ENCODE data around the gene CLDN4.

Gene CLDN4

DNA sequence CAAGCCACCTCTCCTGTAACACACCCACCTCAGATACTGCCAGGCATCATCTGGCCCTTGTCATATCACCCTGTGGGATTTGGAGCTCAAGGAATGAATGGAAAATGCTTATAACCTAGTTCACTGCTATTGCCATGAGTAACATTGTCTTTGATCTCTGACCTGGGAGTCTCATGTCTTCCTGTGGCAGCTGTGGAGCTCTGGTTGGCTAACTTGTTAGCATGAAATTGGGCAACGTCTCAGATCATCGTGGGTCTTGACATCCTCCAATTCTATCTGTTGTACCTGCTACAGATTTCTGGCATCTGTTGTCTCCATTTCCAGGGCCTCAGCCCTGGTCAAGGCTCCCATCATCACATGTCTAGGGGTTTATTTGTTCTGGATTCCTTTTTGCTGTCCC is 28.0 kb downstream of the CLDN4 start:
- no peaks in the 10 kb centered on the region for H3K79me2 ChIP-seq (ENCODE audit: control insufficient read depth, insufficient read depth, low read length, unreplicated experiment)
- no peaks in the 10 kb centered on the region for H3K27me3 ChIP-seq (ENCODE audit: insufficient read depth, low read length)
- no peaks in the 10 kb centered on the region for H3K36me3 ChIP-seq (ENCODE audit: insufficient read depth, low read length)
- no peak overlapping the region for H3K4me3 ChIP-seq (ENCODE audit: low read depth, low read length)
- no peak overlapping the region for H3K27ac ChIP-seq (ENCODE audit: low read depth, low read length)
- H2AFZ ChIP-seq (ENCODE audit: low read length, unreplicated experiment): no peak overlapping the region
- no peaks in the 10 kb centered on the region for H3K4me1 ChIP-seq (ENCODE audit: control insufficient read depth, insufficient read depth, low read length, unreplicated experiment)

DNA sequence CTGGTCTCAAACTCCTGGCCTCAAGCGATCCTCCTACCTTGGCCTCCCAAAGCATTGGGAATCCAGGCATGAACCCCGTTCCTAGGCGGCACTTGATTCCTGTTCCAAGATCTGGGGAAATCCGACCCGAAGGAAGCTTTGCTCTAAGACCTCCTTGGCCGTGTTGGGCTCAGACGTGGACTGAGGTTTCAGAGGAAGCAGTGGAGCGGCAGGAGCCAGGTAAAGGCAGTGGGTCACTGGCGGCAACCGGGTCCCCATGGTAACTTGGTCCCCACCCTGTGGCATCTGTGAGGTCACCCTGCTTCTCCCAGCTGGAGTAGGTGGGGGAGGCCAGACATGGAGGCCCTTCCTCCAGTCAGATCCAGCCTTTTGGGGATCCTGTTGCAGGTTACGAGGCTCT is 30.1 kb downstream of the CLDN4 start, which contains the start of gene TMEM270:
TMEM270 (plus strand) TSS at position 301 of the 400 bp plus-strand sequence; CDS start at position 337, 36 bp downstream.
- no peaks in the 10 kb centered on the region for H3K36me3 ChIP-seq (ENCODE audit: insufficient read depth, low read length)
- no peaks in the 10 kb centered on the region for H3K27me3 ChIP-seq (ENCODE audit: insufficient read depth, low read length)
- no peak within 1 kb of the TSS for H2AFZ ChIP-seq (ENCODE audit: low read length, unreplicated experiment)
- no peaks in the 10 kb centered on the region for H3K79me2 ChIP-seq (ENCODE audit: control insufficient read depth, insufficient read depth, low read length, unreplicated experiment)
- no peak within 1 kb of the TSS for H3K4me3 ChIP-seq (ENCODE audit: low read depth, low read length)
- no peaks in the 10 kb centered on the region for H3K4me1 ChIP-seq (ENCODE audit: control insufficient read depth, insufficient read depth, low read length, unreplicated experiment)
- H3K27ac ChIP-seq (ENCODE audit: low read depth, low read length): no peak within 1 kb of the TSS

DNA sequence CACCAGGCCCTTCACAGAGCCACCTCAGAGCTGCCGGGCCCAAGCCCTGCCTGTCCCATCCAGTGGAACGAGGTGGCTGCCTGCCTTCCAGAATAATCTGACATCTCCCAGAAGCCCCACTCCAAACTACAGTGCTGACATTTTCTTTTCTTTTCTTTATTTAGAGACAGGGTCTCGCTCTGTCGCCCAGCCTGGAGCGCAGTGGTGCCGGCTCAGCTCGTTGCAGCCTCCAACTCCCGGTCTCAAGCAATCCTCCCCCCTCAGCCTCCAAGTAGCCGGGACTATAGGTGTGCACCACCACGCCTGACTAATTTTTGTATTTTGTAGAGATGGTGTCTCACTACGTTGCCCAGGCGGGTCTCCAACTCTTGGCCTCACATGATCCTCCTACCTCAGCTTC is 30.5 kb downstream of the CLDN4 start:
- H3K4me1 ChIP-seq (ENCODE audit: control insufficient read depth, insufficient read depth, low read length, unreplicated experiment): no peaks in the 10 kb centered on the region
- H3K27ac ChIP-seq (ENCODE audit: low read depth, low read length): no peak overlapping the region

DNA sequence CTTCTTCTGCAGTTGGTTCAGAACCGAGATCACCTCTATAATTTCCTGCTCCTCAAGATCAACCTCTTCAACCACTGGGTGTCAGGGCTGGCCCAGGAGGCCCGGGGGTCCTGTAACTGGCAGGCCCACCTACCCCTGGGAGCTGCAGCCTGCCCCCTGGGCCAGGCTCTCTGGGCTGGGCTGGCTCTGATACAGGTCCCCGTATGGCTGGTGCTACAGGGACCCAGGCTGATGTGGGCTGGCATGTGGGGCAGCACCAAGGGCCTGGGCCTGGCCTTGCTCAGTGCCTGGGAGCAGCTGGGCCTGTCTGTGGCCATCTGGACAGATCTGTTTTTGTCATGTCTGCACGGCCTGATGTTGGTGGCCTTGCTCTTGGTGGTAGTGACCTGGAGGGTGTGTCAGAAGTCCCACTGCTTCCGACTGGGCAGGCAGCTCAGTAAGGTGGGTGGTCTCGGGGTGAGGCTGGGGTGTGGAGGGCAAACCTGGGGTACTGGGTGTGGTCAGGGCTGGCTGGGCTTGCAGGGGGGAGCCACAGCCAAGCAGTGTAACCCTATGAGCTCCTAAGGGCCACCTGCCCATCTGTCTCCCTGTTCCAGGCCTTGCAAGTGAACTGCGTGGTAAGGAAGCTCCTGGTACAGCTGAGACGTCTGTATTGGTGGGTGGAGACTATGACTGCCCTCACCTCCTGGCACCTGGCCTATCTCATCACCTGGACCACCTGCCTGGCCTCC is 34.4 kb downstream of the CLDN4 start:
- H3K4me1 ChIP-seq (ENCODE audit: control insufficient read depth, insufficient read depth, low read length, unreplicated experiment): no peaks in the 10 kb centered on the region
- no peaks in the 10 kb centered on the region for H3K36me3 ChIP-seq (ENCODE audit: insufficient read depth, low read length)
- H2AFZ ChIP-seq (ENCODE audit: low read length, unreplicated experiment): no peak overlapping the region
- H3K4me3 ChIP-seq (ENCODE audit: low read depth, low read length): no peak overlapping the region
- H3K79me2 ChIP-seq (ENCODE audit: control insufficient read depth, insufficient read depth, low read length, unreplicated experiment): no peaks in the 10 kb centered on the region
- H3K27ac ChIP-seq (ENCODE audit: low read depth, low read length): no peak overlapping the region
- H3K27me3 ChIP-seq (ENCODE audit: insufficient read depth, low read length): no peaks in the 10 kb centered on the region

More for the DNA sequence above, 30.5 kb downstream of the CLDN4 start:
- Histone ChIP-seq H2AFZ (ENCODE audit: low read length, unreplicated experiment) (no peak overlapping the region), H3K27me3 (ENCODE audit: insufficient read depth, low read length) (no peaks in the 10 kb centered on the region), H3K36me3 (ENCODE audit: insufficient read depth, low read length) (no peaks in the 10 kb centered on the region), H3K79me2 (ENCODE audit: control insufficient read depth, insufficient read depth, low read length, unreplicated experiment) (no peaks in the 10 kb centered on the region), H3K4me3 (ENCODE audit: low read depth, low read length) (no peak overlapping the region)

DNA sequence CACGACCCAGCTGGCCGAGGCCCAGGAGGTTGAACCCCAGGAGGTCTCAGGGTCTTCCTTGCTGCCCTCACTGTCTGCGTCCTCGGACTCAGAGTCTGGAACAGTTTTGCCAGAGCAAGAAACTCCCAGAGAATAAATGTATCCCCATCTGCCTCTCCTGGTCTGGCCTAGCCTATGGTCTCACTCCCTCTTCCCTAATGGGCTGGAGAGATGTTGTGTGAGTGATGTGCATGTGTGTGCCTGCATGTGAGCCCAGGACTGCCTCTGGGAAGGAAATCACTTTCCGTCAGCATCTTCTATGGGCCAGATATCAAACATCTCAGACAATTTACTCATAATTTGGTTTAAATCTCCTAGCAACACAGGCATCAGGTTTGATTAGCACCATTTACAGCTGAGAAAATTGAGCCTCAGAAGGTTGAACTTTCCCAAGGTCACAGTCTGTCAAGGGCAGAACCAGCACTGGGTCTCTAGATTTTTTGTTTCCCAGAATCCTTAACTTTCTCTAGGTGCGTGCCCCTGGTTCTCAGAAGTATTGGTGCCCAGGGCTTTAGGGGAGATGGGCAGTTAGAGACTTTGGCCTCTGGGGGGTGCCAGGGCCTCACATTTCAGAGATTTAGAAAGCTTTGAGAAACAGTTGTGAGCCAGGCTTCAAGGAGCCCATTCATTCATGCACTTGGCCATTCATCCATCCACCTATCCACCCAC is 35.1 kb downstream of the CLDN4 start:
- no peaks in the 10 kb centered on the region for H3K27me3 ChIP-seq (ENCODE audit: insufficient read depth, low read length)
- H2AFZ ChIP-seq (ENCODE audit: low read length, unreplicated experiment): no peak overlapping the region
- no peak overlapping the region for H3K4me3 ChIP-seq (ENCODE audit: low read depth, low read length)
- H3K4me1 ChIP-seq (ENCODE audit: control insufficient read depth, insufficient read depth, low read length, unreplicated experiment): no peaks in the 10 kb centered on the region
- no peaks in the 10 kb centered on the region for H3K79me2 ChIP-seq (ENCODE audit: control insufficient read depth, insufficient read depth, low read length, unreplicated experiment)
- H3K36me3 ChIP-seq (ENCODE audit: insufficient read depth, low read length): no peaks in the 10 kb centered on the region
- no peak overlapping the region for H3K27ac ChIP-seq (ENCODE audit: low read depth, low read length)

DNA sequence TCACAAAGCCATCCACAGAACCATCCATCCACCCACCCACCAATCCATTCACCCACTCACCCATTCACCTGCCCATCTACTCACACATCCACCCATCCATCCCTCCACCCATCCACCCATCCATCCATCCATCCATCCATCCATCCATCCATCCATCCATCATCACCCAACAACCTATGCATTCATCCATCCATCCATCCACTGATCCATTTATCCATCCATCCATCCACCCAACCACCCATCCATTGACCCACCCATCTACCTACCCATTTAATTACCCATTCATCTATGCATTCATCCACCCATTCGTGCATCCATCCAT is 35.6 kb downstream of the CLDN4 start:
- Histone ChIP-seq H3K27ac (ENCODE audit: low read depth, low read length) (no peak overlapping the region), H2AFZ (ENCODE audit: low read length, unreplicated experiment) (no peak overlapping the region), H3K4me1 (ENCODE audit: control insufficient read depth, insufficient read depth, low read length, unreplicated experiment) (no peaks in the 10 kb centered on the region), H3K4me3 (ENCODE audit: low read depth, low read length) (no peak overlapping the region), H3K79me2 (ENCODE audit: control insufficient read depth, insufficient read depth, low read length, unreplicated experiment) (no peaks in the 10 kb centered on the region), H3K36me3 (ENCODE audit: insufficient read depth, low read length) (no peaks in the 10 kb centered on the region), H3K27me3 (ENCODE audit: insufficient read depth, low read length) (no peaks in the 10 kb centered on the region)

DNA sequence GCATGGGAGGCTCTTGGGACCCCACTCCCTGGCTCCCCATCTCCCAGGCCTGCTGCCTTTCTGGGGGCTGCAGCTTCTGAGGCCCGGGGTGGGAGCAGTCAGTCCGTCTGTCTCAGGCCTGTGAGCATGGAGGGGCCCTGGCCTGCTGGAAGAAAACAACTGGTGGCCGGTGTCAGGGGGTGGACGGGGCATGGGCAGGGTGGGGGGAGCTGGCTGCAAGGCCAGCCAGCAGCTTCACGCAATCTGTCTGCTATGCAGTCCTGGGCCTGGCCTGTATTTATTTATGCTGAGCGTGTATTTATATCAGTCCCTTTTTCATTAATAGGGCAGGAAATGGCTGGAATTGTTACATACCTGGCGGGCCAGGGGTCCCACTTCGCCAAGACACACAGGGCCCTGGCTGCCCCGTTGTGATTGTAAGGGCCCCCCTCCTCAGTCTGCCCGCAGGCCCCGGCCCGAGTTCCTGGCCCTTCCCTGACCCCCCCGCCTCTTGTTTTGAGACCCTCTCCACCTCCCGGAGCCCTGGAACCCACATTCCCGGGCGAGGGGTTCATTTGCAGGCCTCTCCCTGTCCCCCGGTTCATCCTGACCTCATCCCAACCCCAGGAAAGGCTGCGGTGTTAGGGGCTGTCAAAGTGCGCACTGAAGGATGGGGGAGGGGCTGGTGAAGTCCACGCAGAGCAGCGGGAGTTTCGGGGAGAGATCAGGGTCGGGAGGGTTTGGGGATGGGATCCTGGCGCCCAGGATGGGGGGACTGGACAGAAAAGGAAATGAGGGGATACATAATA is 38.4 kb downstream of the CLDN4 start:
- Histone ChIP-seq H3K36me3 (ENCODE audit: insufficient read depth, low read length) (no peaks in the 10 kb centered on the region), H3K4me3 (ENCODE audit: low read depth, low read length) (no peak overlapping the region), H3K27me3 (ENCODE audit: insufficient read depth, low read length) (no peaks in the 10 kb centered on the region), H2AFZ (ENCODE audit: low read length, unreplicated experiment) (no peak overlapping the region), H3K27ac (ENCODE audit: low read depth, low read length) (no peak overlapping the region), H3K79me2 (ENCODE audit: control insufficient read depth, insufficient read depth, low read length, unreplicated experiment) (no peaks in the 10 kb centered on the region), H3K4me1 (ENCODE audit: control insufficient read depth, insufficient read depth, low read length, unreplicated experiment) (no peaks in the 10 kb centered on the region)

DNA sequence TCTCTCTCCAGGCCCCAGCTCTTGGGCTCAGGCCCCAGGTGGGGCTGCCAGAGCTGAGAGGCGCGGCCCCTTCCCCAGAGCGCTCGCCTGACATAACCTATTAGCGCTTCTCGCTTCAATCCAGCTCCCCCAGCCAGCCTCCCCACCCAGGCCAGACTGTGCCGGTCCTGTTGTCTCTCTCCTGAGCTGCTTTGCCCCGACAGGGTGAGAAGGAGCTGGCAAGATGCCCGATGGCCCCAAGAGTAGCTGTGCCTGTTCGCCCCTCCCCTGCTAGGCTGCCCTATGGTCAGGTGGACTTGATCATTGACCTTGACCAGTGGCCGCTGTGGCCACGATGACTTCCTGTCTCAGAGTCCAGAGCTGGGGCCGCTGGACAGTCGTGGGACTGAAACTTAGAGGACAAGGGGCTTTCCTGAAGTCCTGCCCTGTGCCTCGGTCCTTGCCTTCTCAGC is 39.3 kb downstream of the CLDN4 start:
- Histone ChIP-seq H3K27ac (ENCODE audit: low read depth, low read length) (no peak overlapping the region), H3K79me2 (ENCODE audit: control insufficient read depth, insufficient read depth, low read length, unreplicated experiment) (no peaks in the 10 kb centered on the region), H3K4me3 (ENCODE audit: low read depth, low read length) (no peak overlapping the region), H3K27me3 (ENCODE audit: insufficient read depth, low read length) (no peaks in the 10 kb centered on the region), H2AFZ (ENCODE audit: low read length, unreplicated experiment) (no peak overlapping the region), H3K4me1 (ENCODE audit: control insufficient read depth, insufficient read depth, low read length, unreplicated experiment) (no peaks in the 10 kb centered on the region), H3K36me3 (ENCODE audit: insufficient read depth, low read length) (no peaks in the 10 kb centered on the region)

DNA sequence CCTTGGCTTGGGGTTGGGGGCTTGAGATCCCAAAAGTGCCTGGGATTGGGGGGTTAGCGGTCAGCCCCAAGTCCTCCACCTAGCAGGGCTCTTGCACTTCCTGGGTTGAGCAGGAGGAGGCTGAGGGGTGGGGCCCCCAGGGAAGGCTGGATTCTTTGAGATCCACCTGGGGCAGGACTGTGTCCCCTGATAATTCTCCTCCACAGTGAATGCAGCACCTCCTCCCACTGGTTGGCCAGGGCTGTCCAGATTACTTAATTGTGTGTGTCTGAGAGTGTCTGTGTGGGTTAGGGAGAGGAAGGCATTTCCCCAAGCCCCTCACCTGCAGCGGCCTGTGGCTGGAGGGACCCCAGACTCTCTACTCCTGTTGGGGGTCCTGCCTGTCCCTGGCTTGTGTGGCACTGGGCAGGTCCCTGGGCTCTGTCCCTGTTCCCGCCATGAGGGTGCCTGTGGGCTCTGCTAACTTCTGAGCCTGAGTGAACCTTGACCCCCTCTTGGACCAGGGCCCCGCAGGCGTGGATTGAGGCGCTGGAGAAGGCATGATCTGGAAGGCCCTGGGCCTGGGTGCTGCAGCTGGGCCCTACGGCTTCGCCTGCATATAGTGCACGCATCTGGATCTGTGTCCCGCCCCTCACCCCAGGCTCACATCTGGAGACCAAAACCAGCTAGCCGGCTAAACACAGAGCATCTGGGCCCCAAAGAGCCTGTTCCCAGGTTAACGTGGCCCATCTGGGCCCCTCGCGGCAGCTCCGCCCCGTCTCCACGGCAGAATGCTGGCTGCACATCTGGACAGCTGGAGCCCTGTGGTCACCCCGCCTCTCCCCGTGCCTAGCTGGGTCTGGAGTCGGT is 40.6 kb downstream of the CLDN4 start:
- Histone ChIP-seq H2AFZ (ENCODE audit: low read length, unreplicated experiment) (no peak overlapping the region), H3K27me3 (ENCODE audit: insufficient read depth, low read length) (no peaks in the 10 kb centered on the region), H3K4me3 (ENCODE audit: low read depth, low read length) (no peak overlapping the region), H3K27ac (ENCODE audit: low read depth, low read length) (no peak overlapping the region), H3K4me1 (ENCODE audit: control insufficient read depth, insufficient read depth, low read length, unreplicated experiment) (no peaks in the 10 kb centered on the region), H3K36me3 (ENCODE audit: insufficient read depth, low read length) (no peaks in the 10 kb centered on the region), H3K79me2 (ENCODE audit: control insufficient read depth, insufficient read depth, low read length, unreplicated experiment) (no peaks in the 10 kb centered on the region)

Measured in ACC112 (cell line).